Peyer's patch (tissue), 4 donors: Measurements from ENCODE around the gene DUSP7.
A peak's percentile ranks its signal among the peaks of the same experiment; 100 is the strongest.

Experiments
- CTCF ChIP-seq, 6 experiments: fragments of 450-650 bp in 4 of 6; fragments of 200-600 bp in 2 of 6; sonication (generic) in 1 of 6; IDR thresholded peaks; one replicate each; pipeline ENCODE4 v1.5.1; 2017 to 2019; ENCODE audit warnings: antibody characterized with exemption in 6 of 6, mild to moderate bottlenecking in 3 of 6, moderate library complexity in 1 of 6
- POLR2A ChIP-seq, 2 donors: fragments of 450-650 bp; IDR thresholded peaks; one replicate each; pipeline ENCODE4 v1.5.1; 2017; ENCODE audit warnings: antibody characterized with exemption in 2 of 2, mild to moderate bottlenecking in 2 of 2, moderate library complexity in 2 of 2

DNA sequence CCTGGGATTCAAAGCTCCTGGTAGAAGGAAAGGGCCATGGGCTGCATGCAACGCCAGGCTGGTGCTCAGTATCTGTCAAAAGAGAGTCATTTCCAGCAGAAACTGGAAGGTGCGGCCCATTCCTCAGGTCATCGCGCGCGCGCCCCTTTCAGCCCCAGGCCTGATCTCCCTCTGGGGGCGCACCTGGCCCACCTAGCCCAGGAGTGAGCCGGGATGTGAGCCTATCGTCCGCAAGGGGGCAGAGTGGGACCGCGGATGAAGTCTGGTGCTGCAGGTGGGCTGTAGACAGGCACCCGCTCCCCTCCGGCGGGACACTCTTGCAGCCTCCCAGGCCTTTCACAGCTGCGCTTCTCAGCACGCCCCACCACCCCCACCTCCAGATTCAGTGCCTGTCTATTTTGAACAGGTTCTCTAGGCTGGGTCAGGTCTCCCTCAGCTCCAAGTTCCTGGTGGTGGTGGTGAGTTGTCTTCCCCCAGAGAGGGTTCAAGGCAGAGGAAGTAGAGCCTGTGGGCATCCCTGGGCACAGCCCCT is 54.9 kb downstream of the DUSP7 start:
- TF ChIP-seq CTCF (IDR thresholded peaks at IDR 0.05), result peak; percentile 85 to 94 (median 91)
- TF ChIP-seq POLR2A (IDR thresholded peaks at IDR 0.05), result no peak
